ENCODE measurements around the gene MEIOB.

MEIOB gene

DNA sequence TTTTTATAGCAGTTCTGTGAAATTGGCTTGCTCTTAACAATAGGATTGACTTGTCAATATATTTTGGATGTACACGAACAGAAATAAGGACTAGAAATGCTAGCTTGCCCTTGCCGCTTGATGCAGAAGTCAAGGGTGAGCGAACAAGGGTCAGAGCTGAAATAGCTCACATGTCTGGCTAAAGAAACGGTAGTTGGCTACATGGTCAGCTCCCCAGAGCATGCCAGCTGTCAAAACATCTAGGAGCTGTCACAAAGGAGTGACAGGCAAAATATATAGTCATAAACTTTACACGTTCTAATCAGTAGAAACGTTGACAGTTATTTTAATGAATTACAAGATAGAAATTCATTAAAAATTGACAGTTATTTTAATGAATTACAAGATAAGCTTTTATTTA lies 2.9 kb upstream of the MEIOB start:
- no peak for DNase-seq

DNA sequence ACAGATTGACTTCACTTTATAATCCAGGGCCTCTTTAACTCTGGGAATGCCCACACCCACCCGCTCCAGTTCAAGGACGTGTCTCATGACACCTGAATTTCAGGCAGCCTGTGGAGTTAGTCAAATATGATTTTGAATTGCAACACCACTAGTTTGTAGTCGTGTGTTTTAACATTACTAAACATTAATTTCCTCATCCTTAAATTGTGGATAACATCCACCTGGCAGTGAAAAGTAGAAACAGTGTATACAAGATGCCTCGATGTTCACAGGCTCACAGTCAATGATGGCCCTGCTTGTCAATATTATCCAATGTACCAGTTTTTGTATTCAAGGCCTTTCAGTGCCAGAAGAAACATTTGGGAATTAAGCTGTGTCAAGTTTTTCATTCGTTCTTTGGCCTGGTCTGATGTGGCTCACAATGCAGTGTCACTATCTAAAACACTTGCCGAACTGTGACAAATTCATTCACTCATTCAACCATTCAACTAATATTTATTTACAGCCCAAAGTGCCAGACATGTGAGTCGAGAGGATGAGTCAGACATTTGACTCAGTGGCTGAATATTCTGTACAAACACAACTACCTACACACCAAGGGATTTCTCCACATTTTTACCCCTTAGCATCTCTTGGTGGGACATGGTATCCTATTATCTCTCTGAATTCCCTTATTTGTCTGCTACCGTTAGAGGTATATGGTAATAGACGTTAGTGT lies 1.4 kb downstream of the MEIOB start:
- DNase-seq, result no peak

DNA sequence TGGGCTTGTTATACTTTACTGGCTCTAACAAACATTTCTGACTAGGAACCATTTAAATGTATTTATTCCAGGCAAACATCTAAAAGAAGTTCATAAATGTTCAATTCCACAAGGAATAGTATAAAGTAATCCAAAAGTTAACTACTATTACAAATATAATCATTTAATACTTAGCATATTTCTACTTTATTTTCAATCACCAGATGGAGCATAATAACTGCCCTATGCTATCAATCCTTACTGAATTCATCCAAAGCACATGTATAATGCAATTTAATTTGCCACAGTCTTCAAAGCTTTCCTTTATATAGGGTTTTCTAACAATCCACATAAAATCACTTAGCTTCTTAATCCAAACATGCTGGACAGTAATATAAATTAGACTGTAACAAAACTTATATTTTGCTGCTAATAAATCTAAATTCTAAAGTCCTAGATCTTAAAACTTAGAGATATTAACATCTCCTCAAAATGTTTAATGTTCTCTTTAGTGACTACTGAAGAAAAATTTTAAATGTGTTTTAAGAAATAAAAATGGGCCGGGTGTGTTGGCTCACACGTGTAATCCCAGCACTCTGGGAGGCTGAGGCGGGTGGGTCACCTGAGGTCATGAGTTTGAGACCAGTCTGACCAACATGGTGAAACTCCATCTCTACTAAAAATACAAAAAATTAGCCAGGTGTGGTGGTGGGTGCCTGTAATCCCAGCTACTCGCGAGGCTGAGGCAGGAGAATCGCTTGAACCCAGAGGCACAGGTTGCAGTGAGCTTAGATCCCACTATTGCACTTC lies 5.9 kb downstream of the MEIOB start:
- DNase-seq, result no peak

DNA sequence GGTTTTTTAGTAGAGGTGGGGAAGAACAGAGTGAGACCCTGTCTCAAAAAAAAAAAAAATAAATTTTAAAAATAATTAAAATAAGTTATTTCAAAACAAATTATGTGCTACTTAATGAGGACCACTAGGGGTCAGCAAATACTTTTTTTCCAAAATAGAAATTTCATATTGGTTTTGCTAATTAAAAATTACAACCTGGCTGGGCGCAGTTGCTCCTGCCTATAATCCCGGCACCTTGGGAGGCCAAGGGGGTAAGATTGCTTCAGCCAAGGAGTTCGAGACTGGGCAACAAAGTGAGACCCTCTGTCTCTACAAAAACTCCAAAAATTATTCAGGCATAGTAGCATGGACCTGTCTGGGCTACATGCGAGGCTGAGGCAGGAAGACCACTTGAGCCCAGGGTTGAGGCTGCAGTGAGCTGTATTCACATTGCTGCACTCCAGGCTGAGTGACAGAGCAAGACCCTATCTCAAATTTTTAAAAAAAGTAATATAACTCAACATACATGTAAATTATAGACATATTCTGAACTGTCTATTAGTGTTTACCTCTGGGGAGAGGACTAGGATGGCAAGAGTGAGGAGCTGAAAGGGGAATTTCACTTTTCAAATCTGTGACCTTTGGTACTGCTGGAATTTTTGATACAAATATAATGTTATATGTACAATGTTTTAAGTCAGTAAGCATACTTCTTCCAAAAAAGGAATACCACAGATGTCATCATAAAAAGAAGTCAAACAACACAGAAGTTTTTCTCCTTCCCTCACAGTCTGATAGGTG lies 8.1 kb downstream of the MEIOB start:
- DNase-seq, result peak; percentile 43

DNA sequence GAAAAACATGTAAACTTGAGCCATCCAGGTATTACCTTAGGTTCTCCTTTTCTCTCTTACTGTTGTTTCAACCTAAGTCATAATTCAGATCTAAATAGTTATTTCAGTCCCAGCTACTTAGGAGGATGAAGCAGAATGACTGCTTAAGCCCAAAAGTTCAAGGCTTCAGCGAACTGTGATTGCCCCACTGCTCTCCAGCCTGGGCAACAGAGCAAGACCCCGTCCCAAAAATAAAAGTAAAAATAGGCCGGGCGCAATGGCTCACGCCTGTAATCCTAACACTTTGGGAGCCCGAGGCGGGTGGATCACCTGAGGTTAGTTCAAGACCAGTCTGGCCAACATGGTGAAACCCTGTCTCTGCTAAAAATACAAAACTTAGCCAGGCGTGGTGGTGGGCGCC lies 9.6 kb downstream of the MEIOB start:
- no peak for DNase-seq

DNA sequence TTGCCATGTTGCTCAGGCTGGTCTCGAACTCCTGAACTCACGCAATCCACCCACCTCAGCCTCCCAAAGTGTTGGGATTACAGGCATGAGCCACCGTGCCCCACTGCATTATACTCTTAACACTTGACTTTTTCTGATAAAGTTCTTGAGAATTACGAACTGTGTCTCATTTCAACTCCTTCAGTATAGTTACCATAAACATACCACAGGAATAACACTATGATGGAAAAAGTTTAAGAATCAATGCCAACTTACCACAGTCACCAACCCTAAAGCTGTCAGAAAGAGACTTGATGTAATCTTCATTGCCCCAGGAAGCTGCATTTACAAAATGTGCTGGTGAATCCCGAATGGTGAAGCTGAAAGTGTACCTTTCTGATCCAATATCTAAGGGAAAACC lies 10.2 kb downstream of the MEIOB start:
- no peak for DNase-seq

- DNase-seq, result no peak
Measured at GRCh38 chr16:1859650-1860049, 12.3 kb downstream of the MEIOB start.

DNA sequence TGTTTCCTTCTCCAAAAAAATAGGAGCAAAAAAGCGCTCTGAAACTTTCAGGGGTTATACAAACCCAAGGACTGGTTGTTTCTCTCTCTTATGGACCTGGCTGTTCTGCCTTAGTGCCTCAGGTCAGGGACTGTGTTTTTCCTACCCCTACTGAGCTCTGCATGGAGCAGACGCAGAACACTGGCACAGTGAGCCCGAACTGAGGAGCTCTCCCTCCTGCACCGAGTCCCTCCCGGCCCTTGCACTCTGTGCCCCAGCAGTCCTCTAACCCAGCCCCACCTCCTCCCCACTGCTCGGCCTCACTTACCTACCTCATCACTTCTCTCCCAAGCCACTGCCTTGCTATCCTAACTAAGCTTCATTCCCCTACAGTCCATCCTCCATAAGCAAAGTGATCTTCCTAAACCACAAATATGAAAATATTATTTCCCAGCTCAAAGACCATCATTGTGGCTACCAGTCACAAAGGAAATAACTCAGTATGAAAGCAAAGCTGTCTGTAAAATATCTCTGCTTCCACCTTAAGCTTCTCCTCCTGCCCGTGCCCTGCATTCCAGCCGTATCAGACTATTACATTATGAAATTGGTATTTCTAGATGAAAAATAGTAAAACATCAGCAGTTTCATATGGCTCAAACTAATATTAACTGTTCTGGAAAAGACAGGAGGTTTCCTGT lies 13.6 kb downstream of the MEIOB start:
- DNase-seq, result no peak

DNA sequence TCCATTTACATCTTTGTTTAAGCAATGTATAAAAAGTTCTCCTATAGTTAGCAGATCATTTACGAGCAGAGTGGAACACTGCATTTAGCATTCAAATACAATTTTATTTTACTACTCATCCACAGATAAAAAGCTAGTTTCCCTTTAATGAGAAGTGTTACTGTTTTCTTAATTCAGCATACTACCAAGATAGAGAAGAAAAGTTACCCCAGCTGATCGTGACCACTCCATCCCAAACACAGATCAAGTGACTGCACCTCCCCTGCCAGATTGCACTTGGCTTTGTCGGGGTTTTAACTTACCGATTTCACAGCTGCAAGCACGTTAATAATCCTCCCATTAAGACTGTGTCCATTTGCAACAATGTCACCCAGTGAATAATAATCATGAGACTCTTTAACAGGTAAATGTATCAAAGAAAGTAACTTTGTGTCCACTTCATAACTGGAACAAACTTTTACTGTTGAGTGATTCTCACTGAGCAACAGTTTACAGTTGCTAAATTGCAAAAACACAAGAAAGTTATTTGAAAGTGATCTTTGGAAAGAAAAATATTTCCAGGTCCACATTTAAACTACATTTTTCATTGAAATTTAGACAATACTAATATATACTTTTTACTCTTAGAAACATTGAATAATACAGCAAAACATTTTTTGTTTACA lies 14.4 kb downstream of the MEIOB start:
- DNase-seq, result no peak

GRCh38 chr16:1851793-1852192 lies 20.2 kb downstream of the MEIOB start:
- DNase-seq, result no peak

- no peak for DNase-seq
Measured at GRCh38 chr16:1850981-1851380, 21.0 kb downstream of the MEIOB start.

DNA sequence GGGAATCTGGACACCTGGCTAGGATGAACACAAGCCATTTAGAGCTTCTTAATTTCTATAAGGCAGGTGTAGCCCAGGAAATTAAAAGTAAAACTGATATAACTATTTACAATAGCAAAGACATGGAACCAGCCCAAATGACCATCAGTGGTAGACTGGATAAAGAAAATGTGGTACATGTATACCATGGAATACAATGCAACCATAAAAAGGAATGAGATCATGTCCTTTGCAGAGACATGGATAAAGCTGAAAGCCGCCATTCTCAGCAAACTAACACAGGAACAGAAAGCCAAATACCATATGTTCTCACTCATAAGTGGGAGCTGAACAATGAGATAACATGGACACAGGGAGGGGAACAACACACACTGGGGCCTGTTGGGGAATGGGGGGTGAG lies 25.5 kb downstream of the MEIOB start:
- no peak for DNase-seq

DNA sequence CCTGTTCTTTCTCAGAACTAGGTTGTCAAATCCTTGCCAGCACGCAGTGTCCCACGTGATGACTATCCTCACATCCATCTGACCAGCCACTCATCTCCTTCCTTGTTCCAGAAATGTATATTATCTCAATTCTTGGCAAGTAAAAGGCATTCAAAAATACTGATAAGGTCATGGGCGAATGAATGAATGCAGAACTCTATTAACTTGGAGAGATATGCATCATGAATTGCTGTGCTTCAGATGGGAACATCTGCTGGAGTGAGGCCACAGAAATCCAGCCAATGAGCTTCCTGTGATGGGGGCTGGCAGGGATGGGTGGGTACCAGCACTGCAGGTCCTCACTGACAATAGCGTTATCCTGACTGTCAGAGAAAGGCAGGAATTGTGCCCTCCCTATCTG lies 26.0 kb downstream of the MEIOB start:
- no peak for DNase-seq

GRCh38 chr16:1839554-1839953 lies 32.4 kb downstream of the MEIOB start:
- no peak for DNase-seq

- DNase-seq, result no peak
Measured at GRCh38 chr16:1834096-1834495, 37.9 kb downstream of the MEIOB start.

- DNase-seq, result no peak
Measured at GRCh38 chr16:1832838-1833454, 39.0 kb downstream of the MEIOB start.

GRCh38 chr16:1831186-1832075 lies 40.5 kb downstream of the MEIOB start:
- no peak for DNase-seq

DNA sequence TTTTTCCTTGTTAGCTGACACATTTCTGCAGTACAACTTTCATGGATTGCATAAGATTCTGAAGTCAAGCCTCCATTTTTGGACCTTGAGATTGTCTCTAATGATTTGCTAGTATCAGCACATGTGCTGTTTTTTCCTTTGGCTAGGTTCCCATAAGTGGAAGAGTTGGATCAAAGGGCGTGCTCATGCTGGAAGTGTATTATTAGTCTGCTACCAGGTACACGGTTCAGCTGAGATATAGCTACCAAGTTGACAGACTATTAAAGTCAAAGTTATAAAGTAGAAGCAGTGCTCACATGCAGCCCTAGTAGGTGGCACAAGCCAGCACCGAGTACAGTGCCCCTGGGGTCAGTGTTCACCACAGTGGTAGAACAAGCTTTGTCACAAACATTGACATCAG lies 41.8 kb downstream of the MEIOB start:
- DNase-seq, result no peak

DNA sequence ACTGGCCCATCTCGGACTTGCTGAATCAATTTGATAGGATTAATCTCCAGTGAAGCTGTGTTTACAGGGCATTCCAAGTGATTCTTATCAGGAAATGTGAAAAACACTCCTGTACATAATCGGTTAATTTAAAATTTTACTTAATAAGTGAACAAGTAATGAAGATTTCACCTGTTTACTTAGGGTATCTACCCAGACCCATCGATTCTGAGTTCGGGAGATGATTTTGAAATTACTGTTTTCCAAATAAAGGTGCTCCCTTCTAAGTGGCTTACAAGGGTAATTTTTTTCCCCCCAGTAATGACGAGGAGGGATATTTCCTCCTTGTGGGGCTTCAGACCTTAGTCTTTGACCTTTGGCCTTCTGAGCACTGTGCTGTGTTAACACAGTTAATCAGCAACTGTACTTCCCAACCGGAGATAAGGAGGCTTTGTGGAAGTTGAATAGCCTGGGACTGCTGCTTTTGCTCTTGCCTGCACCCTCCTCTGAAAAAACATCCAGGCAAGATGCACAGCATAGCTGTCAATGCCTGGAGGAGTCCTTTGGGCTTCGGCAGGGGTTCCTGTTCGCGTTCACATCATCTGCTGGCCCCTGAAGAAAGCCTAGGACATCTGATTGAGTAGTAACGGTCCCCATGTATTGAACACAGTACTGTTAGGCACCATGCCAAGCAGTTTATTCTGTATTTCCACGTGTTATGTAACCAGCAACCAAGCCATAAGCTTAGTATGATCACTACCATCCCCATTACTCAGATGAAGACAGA lies 43.1 kb downstream of the MEIOB start:
- no peak for DNase-seq
